NCI-H1092 (cell line): ENCODE results near the gene EGFL8.

Source experiments
- DNase-seq: peaks from one replicate; lab custom pipeline; 2025; lab: John Stamatoyannopoulos, UW

The EGFL8 gene

DNA sequence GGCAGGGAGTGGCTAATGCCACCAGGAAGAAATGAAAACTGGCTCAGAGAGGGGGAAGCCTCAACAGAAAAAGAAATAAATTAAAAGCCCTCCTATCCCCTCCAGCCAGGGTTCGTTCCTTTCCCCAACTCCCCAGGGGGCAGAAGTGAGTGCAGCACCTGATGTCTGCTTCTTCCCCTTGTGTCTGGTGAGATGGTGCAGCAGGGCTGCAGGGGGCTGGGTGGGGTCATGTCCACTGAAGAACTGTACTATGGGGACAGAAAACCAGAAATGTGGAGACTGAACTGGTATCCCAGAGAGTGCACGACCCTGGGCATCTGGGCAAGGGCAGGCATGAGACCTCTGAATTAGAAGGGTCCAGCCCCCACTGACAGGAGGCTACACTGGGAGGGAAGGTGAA, 4.0 kb downstream of the EGFL8 start:
- DNase-seq: no peak

- no peak for DNase-seq
Observed at GRCh38 chr6:32168807-32169591, 4.6 kb downstream of the EGFL8 start.

GRCh38 chr6:32170294-32170693, 5.9 kb downstream of the EGFL8 start:
- no peak for DNase-seq

GRCh38 chr6:32171234-32171633, 6.8 kb downstream of the EGFL8 start:
- no peak for DNase-seq

GRCh38 chr6:32173051-32173727, 8.8 kb downstream of the EGFL8 start:
- no peak for DNase-seq

GRCh38 chr6:32174416-32174815, 10.0 kb downstream of the EGFL8 start:
- no peak for DNase-seq

DNA sequence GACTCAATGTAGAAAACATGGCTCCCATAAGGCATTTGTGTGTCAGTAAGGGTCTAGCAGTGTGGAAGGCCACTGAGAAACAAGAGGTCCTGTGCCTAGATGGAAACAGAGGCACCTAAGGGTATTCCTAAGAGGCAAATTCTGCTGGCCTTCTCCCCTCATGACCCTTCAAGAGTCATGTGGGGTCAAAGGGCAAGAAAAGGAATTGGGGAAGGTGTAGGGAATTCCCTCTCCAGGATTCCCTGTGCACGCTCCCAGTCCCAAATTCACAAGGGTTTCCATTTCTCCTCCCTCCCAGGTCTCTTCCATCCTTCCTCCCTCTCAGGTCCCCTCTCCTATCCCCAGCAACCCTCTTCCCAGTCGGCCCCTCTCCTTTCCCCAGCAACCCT, 10.9 kb downstream of the EGFL8 start:
- DNase-seq: no peak

DNA sequence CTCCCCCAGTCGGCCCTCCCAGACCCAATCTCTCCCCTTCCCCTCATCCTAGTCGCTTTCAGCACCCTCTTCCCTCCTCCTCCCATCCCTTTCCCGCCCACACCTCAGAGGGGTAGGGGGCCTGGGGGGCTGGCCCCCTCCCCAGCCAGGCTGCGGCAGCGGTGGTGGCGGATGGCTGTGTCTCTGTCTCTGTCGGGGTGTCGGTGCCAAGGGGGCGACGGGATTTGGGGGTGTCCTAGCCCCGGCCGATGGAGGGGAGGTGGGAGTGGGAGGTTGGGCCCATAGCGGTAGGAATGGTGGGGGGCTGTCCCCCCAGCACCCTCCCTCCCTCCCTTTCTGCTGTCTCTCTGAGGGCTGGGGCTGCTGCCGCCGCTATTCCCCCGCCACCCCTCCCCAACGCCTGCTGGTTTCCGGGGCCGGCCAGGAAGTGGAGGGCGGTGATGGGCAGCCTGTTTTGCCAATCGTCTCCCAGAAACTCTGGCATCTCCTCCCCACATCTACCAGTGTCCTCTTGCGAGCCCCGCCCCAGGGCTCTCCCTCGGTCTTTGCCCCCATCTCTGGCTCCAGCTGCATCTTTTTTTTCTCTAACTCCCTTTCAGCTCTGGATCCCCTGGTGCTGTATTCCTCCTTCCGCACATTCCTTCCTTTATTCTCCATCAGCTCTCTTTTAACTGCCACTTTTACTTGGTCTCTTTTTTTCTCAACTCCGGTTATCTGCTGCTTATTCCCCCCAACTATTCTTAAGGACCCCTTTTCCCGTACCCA, 11.5 kb downstream of the EGFL8 start, which contains the start of gene AGPAT1:
TSS of gene AGPAT1 (minus strand) at position 374 of the 765 bp plus-strand sequence. CDS start 4,588 bp downstream, outside the sequence.
- peak; percentile 85 for DNase-seq

DNA sequence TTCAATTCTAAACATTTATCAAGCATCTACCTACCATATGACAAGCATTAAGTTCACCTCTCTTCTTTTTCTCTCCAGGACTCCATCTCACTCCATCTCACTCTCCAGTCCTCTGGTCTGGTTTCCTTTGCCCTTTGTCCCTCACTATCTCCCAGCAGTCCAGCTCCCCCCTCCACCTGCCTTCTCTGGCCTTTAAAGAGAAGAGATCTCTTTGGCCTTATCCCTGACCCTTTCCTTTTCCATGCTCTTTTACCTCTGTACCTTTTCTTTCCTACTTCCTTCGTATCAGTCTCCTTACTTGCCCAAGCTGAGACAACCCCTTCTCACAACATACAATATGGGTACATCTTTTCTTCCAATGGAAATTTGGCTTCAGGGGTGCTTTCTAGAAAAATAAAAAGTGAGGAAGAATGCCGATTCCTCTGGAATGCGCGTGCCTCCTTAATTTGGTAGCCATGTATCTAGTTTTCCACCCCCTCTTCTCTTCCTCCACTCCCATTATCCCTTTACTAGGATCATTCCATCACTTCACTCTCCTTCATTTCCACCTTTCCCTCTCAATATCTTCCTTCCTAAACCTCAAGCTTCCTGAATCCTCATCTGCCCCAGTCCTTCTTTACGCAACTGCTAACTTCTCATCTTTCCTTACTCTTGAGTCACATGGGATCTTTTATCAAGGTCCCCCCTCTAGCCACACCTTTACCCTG, 12.2 kb downstream of the EGFL8 start:
- DNase-seq: no peak

DNA sequence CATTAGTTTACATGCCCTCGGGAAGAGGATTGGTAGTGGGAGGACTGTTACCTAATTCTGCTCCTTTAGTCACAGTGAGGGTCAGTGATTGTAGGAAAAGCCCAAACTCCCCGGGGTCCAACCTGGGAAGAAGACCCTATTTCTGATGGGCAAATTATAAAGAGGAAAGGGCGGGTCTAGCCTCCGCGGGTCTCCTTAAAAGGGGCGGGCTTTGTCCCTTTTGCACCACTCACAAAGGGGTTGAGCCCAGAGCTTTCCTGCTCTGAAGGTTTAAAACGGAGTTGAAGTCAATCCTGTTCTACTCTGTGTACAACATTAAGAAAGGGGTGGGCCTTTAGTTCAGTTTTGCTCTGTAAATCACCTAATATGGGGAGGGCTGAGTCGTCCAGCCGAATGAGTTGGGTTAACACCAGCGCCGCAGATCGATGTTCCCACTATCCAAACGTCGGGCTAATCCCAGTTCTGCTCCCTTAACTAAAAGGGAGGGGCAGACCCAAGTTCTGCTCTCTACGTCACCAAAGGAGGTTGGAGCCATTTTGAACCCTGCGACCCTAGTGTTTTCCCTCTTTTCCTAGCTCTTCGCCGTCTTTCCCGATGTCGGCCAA, 12.9 kb downstream of the EGFL8 start:
- DNase-seq: peak; percentile 44

GRCh38 chr6:32177788-32178546, 13.6 kb downstream of the EGFL8 start, which contains the start of gene RNF5:
RNF5 (plus strand) TSS chr6:32178405; CDS start chr6:32178512, 107 bp downstream.
- peak; percentile 99 for DNase-seq

GRCh38 chr6:32178547-32179440, 14.4 kb downstream of the EGFL8 start:
- no peak for DNase-seq

DNA sequence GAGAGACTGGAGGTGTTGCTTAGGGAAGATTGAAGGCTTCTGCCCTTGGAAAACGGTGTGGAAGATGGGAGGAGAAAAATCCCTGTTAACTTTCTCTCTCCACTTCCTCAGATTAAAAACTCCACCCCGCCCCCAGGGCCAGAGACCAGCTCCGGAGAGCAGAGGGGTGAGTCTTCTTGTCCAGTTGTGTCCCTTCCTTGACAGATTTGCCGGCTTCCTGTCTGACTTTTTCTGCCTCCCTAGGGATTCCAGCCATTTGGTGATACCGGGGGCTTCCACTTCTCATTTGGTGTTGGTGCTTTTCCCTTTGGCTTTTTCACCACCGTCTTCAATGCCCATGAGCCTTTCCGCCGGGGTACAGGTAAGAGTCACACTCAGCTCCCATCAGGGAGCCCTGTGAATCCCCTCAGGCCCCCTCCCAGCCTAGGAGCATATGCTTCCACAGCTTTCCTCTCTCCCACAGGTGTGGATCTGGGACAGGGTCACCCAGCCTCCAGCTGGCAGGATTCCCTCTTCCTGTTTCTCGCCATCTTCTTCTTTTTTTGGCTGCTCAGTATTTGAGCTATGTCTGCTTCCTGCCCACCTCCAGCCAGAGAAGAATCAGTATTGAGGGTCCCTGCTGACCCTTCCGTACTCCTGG, 15.5 kb downstream of the EGFL8 start:
- no peak for DNase-seq

DNA sequence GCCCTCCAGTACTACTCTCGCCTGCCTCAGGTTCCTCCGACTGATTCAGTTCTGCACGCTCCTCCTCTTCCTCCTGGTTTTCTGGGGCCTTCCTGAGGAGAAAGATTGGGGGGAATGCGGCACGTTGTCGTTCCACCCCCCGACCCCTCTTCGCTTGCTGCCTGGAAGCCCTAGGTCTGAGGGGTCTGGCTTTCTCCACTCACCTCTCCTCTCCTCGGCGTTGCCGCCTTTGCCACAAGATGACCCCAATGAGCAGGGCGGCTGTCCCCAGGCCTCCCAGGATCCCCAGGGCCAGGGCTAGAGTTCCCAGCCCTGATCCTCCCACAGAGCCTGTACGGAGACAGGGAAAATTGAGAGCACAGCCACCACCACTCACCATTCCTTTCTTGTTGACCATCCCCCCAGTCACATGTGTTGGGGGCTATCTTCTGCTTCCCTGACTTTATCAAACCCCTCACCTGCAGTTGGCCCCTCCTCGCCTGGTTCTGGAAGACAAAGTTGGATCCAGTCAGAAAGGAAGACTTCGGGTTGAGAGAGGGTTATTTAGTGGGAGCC, 16.8 kb downstream of the EGFL8 start:
- DNase-seq: no peak

GRCh38 chr6:32181915-32182529, 17.6 kb downstream of the EGFL8 start:
- no peak for DNase-seq

- DNase-seq: no peak
Observed at GRCh38 chr6:32182555-32182981, 18.2 kb downstream of the EGFL8 start.

DNA sequence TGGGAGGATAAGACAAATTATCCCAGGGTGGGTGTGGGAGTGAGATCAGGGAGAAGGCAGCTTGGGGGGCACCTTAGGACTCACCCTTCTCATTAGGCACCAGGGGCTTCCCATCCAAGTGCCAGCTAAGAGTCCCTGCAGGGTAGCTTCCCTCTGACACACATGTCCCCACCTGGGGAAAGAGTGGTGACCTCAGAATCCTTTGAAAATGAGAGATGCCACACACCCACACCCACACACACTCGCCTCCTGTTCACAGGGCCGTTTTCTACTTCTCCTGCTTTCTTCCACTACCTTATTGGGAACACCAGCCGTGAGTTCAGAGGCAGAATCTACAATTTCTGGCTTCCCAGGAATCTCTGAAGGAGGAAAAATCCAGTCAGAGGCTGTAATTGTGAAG, 18.6 kb downstream of the EGFL8 start:
- no peak for DNase-seq

DNA sequence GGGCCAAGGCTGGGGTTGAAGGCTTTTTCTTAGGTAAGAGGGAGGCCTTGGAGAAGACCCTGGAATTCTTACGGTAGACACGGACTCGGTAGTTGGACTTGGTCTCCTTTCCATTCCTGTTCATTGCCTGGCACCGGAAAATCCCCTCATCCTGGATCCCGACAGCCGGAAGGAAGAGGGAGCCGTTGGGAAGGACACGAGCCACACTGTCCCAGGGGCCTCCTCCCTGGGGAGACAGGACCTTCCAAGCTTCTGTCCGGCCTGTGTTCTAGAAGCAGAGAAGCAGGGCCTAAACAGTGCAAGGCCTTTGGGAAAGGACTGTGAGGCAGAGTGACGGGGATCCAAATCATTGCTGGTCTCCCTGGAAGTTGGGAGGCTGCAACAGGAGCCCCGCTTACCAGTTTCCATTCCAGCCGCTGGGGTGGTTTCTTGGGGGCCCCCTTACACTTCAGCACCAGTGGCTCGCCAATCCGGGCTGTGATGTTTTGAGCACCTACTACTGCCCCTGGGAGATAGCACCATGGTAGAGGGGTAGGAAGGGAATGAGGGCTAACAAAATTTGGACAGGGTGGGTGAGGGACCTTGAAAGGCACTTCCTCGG, 19.2 kb downstream of the EGFL8 start:
- no peak for DNase-seq
